GM18517 (cell line): ENCODE measurements around the gene STAP2.
A peak's percentile ranks its signal among the peaks of the same experiment; 100 is the strongest.
"Not testable (repeated sequence)": the region's sequence is repeated elsewhere in the genome, so short reads cannot be mapped to it uniquely, and the experiment has no call there.

Source experiments
- ATAC-seq: cut with Tn5 transposase; IDR thresholded peaks from one replicate; pipeline ENCODE4 v1.9.1; 2021; ENCODE audit warnings: mild to moderate bottlenecking, moderate library complexity; ENCODE audit not compliant: unreplicated experiment

The STAP2 gene

GRCh38 chr19:4358709-4359626 lies 20.3 kb upstream of the STAP2 start:
- no peak for ATAC-seq

- no peak for ATAC-seq
These were observed 19.3 kb upstream of the STAP2 start for GRCh38 chr19:4357921-4358326.

GRCh38 chr19:4357095-4357797 lies 18.6 kb upstream of the STAP2 start:
- no peak for ATAC-seq

- no peak for ATAC-seq
These were observed 16.3 kb upstream of the STAP2 start for GRCh38 chr19:4354897-4355296.

- no peak for ATAC-seq
These were observed 15.7 kb upstream of the STAP2 start for GRCh38 chr19:4354282-4354681.

GRCh38 chr19:4352701-4353121 lies 14.1 kb upstream of the STAP2 start:
- no peak for ATAC-seq

GRCh38 chr19:4350726-4351125 lies 12.1 kb upstream of the STAP2 start:
- ATAC-seq: no peak

GRCh38 chr19:4350111-4350510 lies 11.5 kb upstream of the STAP2 start:
- no peak for ATAC-seq

- not testable (repeated sequence) for ATAC-seq
These were observed 10.6 kb upstream of the STAP2 start for GRCh38 chr19:4349225-4349624.

- ATAC-seq: no peak
These were observed 8.9 kb upstream of the STAP2 start for GRCh38 chr19:4347521-4347920.

- ATAC-seq: no peak
These were observed 7.4 kb upstream of the STAP2 start for GRCh38 chr19:4346020-4346383.

- ATAC-seq: no peak
These were observed 6.9 kb upstream of the STAP2 start for GRCh38 chr19:4345342-4346019.

GRCh38 chr19:4343370-4344307 lies 5.0 kb upstream of the STAP2 start, which contains the start of gene MPND:
Gene MPND (plus strand): TSS chr19:4343562. CDS start chr19:4343594, 32 bp downstream.
- peak; percentile 26 for ATAC-seq

GRCh38 chr19:4342615-4343369 lies 4.2 kb upstream of the STAP2 start:
- peak; percentile 90 for ATAC-seq

- no peak for ATAC-seq
These were observed 3.6 kb upstream of the STAP2 start for GRCh38 chr19:4342314-4342614.

- no peak for ATAC-seq
These were observed 654 bp downstream of the STAP2 start for GRCh38 chr19:4337906-4338440.

- no peak for ATAC-seq
These were observed 3.6 kb downstream of the STAP2 start for GRCh38 chr19:4334929-4335570.

- no peak for ATAC-seq
These were observed 8.8 kb downstream of the STAP2 start for GRCh38 chr19:4329858-4330257.
